GM10847 (cell line): ENCODE results near the gene SPTY2D1.

Experiments used
- POLR2A ChIP-seq: IDR thresholded peaks from 2 replicates; pipeline ENCODE4 v1.6.1; 2011; ENCODE audit not compliant: insufficient read length; ENCODE audit errors: extremely low read depth

SPTY2D1 gene

GRCh38 chr11:18580113-18580766 lies 53.9 kb downstream of the SPTY2D1 start:
- no peak for TF ChIP-seq POLR2A

DNA sequence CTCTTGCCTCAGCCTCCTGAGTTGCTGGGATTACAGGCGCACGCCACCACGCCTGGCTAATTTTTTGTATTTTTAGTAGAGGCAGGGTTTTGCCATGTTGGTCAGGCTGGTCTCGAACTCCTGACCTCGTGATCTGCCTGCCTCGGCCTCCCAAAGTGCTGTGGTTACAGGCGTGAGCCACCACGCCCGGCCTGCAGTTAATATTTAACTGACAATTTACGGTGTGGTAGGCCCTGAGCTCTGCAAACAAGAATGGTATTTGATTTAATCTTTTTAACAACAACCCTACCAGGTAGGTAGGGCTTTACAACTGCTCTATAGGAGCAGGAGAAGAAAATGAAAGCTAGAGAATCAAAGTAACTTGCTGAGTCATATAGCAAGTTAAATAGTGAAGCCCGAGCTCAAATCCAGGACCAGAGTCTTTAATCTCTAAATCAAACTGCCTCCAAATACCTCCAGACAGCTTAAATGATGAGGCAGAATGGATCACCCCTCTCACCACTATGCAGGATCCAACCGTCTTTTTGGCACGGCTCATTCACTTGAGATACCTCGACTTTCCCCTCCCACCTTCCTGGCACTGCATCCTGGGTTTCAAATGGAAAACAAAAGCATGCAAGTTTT lies 55.1 kb downstream of the SPTY2D1 start:
- TF ChIP-seq POLR2A = no peak

GRCh38 chr11:18575361-18575760 lies 58.8 kb downstream of the SPTY2D1 start:
- TF ChIP-seq POLR2A = no peak

DNA sequence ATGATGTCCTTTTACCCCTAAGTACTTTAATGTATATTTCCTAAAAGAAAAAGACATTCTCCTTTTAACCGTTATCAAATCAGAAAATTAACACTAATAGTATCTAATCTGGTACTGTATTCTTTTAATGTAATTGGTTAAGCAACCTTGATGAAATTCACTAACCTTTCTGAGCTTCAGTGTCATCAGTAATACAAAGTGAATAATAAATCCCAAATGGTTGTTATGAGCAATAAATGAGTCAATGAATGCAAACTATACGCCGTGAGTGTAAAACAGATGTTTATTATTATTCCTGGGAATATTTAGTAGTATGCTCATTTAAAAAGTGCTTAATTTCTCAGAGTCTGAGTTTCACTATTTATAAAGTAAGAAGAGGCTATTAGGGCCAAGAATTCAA lies 67.1 kb downstream of the SPTY2D1 start:
- no peak for TF ChIP-seq POLR2A

DNA sequence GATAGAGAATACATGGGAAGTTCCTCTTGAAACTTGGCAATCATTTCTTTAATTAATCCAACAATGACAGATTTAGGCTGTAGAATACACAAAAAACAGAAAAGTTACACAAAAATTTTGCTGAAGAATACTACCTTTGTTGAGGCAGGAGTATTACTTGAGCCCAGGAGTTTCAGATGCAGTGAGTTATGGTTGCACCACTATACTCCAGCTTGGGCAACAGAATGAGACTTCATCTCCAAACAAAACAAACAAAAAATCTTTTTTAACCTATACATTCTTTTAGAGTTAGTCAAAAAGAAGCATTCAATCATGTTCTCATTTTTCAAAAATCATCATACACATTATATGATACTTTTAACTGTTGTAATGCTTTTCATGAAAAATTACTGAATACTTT lies 67.7 kb downstream of the SPTY2D1 start:
- no peak for TF ChIP-seq POLR2A

- no peak for TF ChIP-seq POLR2A
Measured at GRCh38 chr11:18564149-18564548, 70.0 kb downstream of the SPTY2D1 start.

DNA sequence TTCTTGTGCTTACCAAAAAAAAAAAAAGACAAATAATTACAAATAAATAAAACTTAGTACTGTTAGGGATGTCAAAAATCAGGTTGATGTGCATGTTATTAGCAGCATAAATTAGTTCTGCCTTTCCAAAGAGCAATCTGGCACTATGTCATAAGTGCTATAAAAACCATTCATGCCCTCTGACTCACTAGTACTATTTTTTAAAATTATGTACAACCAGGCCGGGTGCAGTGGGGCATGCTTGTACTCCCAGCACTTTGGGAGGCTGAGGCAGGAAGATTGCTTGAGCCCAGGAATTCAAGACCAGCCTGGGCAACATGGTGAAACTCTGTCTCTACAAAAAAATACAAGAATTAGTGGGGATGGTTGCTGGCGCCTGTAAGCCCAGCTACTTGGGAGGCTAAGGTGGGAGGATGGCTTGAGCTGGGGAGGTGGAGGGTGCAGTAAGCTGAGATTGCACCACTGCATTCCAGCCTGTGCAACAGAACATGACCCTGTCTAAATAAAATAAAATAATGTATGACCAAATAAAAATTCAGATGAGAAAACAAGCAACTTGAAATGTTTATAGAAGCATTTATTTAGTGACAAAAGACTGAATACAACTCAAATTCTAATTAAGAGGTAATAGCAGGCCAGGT lies 70.9 kb downstream of the SPTY2D1 start:
- TF ChIP-seq POLR2A = no peak
